ENCODE measurements around the gene PIEZO2. TPM values are rescaled to one million over a fixed set of nuclear protein-coding genes. Genes with fewer than 3 reads are reported as not detected.

Gene PIEZO2
- polyA plus RNA-seq, 1 donor (not counting 4 experiments of a cell fraction or from before 2014, with no cell fraction given), result not detected

GRCh38 chr18:11105463-11105862 lies 43.9 kb downstream of the PIEZO2 start:
- no peak for FAIRE-seq
- dilution Hi-C loops (cut with MboI; ENCODE audit: extremely low pct_ligation_motif_present, low sequenced_read_pairs), result no loop called here

GRCh38 chr18:11104307-11104706 lies 45.1 kb downstream of the PIEZO2 start:
- Histone ChIP-seq H3K4me3 (ENCODE audit: control insufficient read depth in 2 of 3, extremely low read depth in 1 of 3, insufficient read depth in 2 of 3, low read depth in 1 of 3, low read length in 3 of 3) (no peak overlapping the region), H3K9ac (ENCODE audit: control insufficient read depth, extremely low read depth, insufficient read depth, low read length) (no peak overlapping the region), H3K9me3 (ENCODE audit: control insufficient read depth, low read depth, low read length) (peaks cover 2% of the 10 kb centered on the region), H4K20me1 (ENCODE audit: control insufficient read depth, extremely low read depth, insufficient read depth, low read length) (no peaks in the 10 kb centered on the region), H3K9me1 (ENCODE audit: control insufficient read depth, extremely low read depth, insufficient read depth, low read length) (no peaks in the 10 kb centered on the region), H3K27ac (ENCODE audit: control insufficient read depth, insufficient read depth, low read length) (no peak overlapping the region), H3K4me1 (ENCODE audit: control insufficient read depth, extremely low read depth, insufficient read depth, low read length) (no peaks in the 10 kb centered on the region), H2AFZ (ENCODE audit: control insufficient read depth, low read length) (no peak overlapping the region), H3K4me2 (ENCODE audit: control insufficient read depth, extremely low read depth, insufficient read depth, low read depth, low read length) (no peak overlapping the region), H3K36me3 (ENCODE audit: control insufficient read depth in 2 of 2, extremely low read depth in 1 of 2, insufficient read depth in 2 of 2, low read length in 2 of 2) (no peaks in the 10 kb centered on the region), H3K79me2 (ENCODE audit: control insufficient read depth, insufficient read depth, low read length) (no peaks in the 10 kb centered on the region), H3K27me3 (ENCODE audit: control insufficient read depth, extremely low read depth, insufficient read depth, low read length) (no peaks in the 10 kb centered on the region)
- DNase-seq (ENCODE audit: low read depth, low spot score) (no peak), FAIRE-seq (no peak)
- TF ChIP-seq EZH2 (IDR thresholded peaks at IDR 0.05; ENCODE audit: low read length) (no peak), CTCF (optimal IDR thresholded peaks at IDR 0.05 in 1 of 3, IDR thresholded peaks at IDR 0.05 in 1 of 3, conservative IDR thresholded peaks at IDR 0.05 in 1 of 3; ENCODE audit: extremely low read depth in 1 of 3, insufficient read depth in 2 of 3, low read length in 3 of 3) (no peak)
- dilution Hi-C loops (cut with MboI; ENCODE audit: extremely low pct_ligation_motif_present, low sequenced_read_pairs), result no loop called here

More at GRCh38 chr18:11105463-11105862, 43.9 kb downstream of the PIEZO2 start:
- Histone ChIP-seq H3K4me3 (ENCODE audit: control insufficient read depth in 2 of 3, extremely low read depth in 1 of 3, insufficient read depth in 2 of 3, low read depth in 1 of 3, low read length in 3 of 3) (no peak overlapping the region), H3K4me2 (ENCODE audit: control insufficient read depth, extremely low read depth, insufficient read depth, low read depth, low read length) (no peak overlapping the region), H3K9me3 (ENCODE audit: control insufficient read depth, low read depth, low read length) (peaks cover 2% of the 10 kb centered on the region), H2AFZ (ENCODE audit: control insufficient read depth, low read length) (no peak overlapping the region), H3K79me2 (ENCODE audit: control insufficient read depth, insufficient read depth, low read length) (no peaks in the 10 kb centered on the region), H3K27me3 (ENCODE audit: control insufficient read depth, extremely low read depth, insufficient read depth, low read length) (no peaks in the 10 kb centered on the region), H3K9ac (ENCODE audit: control insufficient read depth, extremely low read depth, insufficient read depth, low read length) (no peak overlapping the region), H3K36me3 (ENCODE audit: control insufficient read depth in 2 of 2, extremely low read depth in 1 of 2, insufficient read depth in 2 of 2, low read length in 2 of 2) (no peaks in the 10 kb centered on the region), H4K20me1 (ENCODE audit: control insufficient read depth, extremely low read depth, insufficient read depth, low read length) (no peaks in the 10 kb centered on the region), H3K4me1 (ENCODE audit: control insufficient read depth, extremely low read depth, insufficient read depth, low read length) (no peaks in the 10 kb centered on the region), H3K27ac (ENCODE audit: control insufficient read depth, insufficient read depth, low read length) (no peak overlapping the region), H3K9me1 (ENCODE audit: control insufficient read depth, extremely low read depth, insufficient read depth, low read length) (no peaks in the 10 kb centered on the region)
- TF ChIP-seq CTCF (optimal IDR thresholded peaks at IDR 0.05 in 1 of 3, IDR thresholded peaks at IDR 0.05 in 1 of 3, conservative IDR thresholded peaks at IDR 0.05 in 1 of 3; ENCODE audit: extremely low read depth in 1 of 3, insufficient read depth in 2 of 3, low read length in 3 of 3), result no peak
- no peak for TF ChIP-seq EZH2 (IDR thresholded peaks at IDR 0.05; ENCODE audit: low read length)
- no peak for DNase-seq (ENCODE audit: low read depth, low spot score)

Data from keratinocyte (primary cell).